MM.1S (cell line): ENCODE results near the gene BEX1.

Source experiments
- DNase-seq: peaks from one replicate; pipeline ENCODE4 v3.0.0-alpha.2; 2015
- H2AFZ ChIP-seq: fragments of 300-600 bp; sonication (generic); 2 replicates; pipeline ENCODE4 v1.6.0; 2016; ENCODE audit warnings: antibody characterized with exemption, low read length
- H3F3A ChIP-seq: fragments of 300-600 bp; sonication (generic); 2 replicates; pipeline ENCODE4 v1.6.1; 2016; ENCODE audit warnings: mild to moderate bottlenecking, antibody characterized with exemption, low read length, moderate library complexity, mixed read lengths; ENCODE audit not compliant: insufficient read depth
- H3K27ac ChIP-seq: fragments of 300-600 bp; sonication (generic); 2 replicates; pipeline ENCODE4 v1.5.1; 2016; ENCODE audit warnings: mild to moderate bottlenecking, low read length
- H3K27me3 ChIP-seq: fragments of 300-600 bp; sonication (generic); replicated peaks from 2 replicates; pipeline ENCODE4 v1.6.0; 2016; ENCODE audit warnings: low read length; ENCODE audit not compliant: insufficient read depth
- H3K36me3 ChIP-seq: fragments of 300-600 bp; sonication (generic); replicated peaks from 2 replicates; pipeline ENCODE4 v1.6.1; 2016; ENCODE audit warnings: mild to moderate bottlenecking, low read length, mixed read lengths; ENCODE audit not compliant: insufficient read depth
- H3K4me1 ChIP-seq: fragments of 300-600 bp; sonication (generic); 2 replicates; pipeline ENCODE4 v1.6.1; 2016; ENCODE audit warnings: low read length, mixed read lengths
- H3K4me2 ChIP-seq: fragments of 300-600 bp; sonication (generic); 2 replicates; pipeline ENCODE4 v1.6.0; 2016; ENCODE audit warnings: low read depth, low read length
- H3K4me3 ChIP-seq: fragments of 300-600 bp; sonication (generic); 2 replicates; pipeline ENCODE4 v1.5.1; 2016; ENCODE audit warnings: low read length, mixed read lengths
- H3K79me2 ChIP-seq: fragments of 300-600 bp; sonication (generic); 2 replicates; pipeline ENCODE4 v1.6.1; 2016; ENCODE audit warnings: mixed run types, low read length, mixed read lengths
- H3K9ac ChIP-seq: fragments of 300-600 bp; sonication (generic); 2 replicates; pipeline ENCODE4 v1.6.1; 2016; ENCODE audit warnings: low read length, mixed read lengths
- H3K9me2 ChIP-seq: fragments of 300-600 bp; sonication (generic); replicated peaks from 2 replicates; pipeline ENCODE4 v1.6.1; 2016; ENCODE audit warnings: mild to moderate bottlenecking, low read length, mixed read lengths; ENCODE audit not compliant: insufficient read depth
- H3K9me3 ChIP-seq: fragments of 300-600 bp; sonication (generic); replicated peaks from 2 replicates; pipeline ENCODE4 v1.6.1; 2016; ENCODE audit warnings: mild to moderate bottlenecking, low read length, mixed read lengths; ENCODE audit not compliant: insufficient read depth
- H4K20me1 ChIP-seq: fragments of 300-600 bp; sonication (generic); 2 replicates; pipeline ENCODE4 v1.6.1; 2016; ENCODE audit warnings: mild to moderate bottlenecking, low read length, moderate library complexity, mixed read lengths; ENCODE audit not compliant: insufficient read depth
- CTCF ChIP-seq: fragments of 300-600 bp; sonication (generic); IDR thresholded peaks from 2 replicates; pipeline ENCODE4 v1.5.1; 2016; ENCODE audit warnings: antibody characterized with exemption, low read length, mixed read lengths
- EZH2 ChIP-seq: fragments of 300-600 bp; sonication (generic); optimal IDR thresholded peaks from 2 replicates; pipeline ENCODE3; 2017; ENCODE audit warnings: low read depth, mild to moderate bottlenecking, antibody characterized with exemption, low read length, mixed read lengths
- EZH2phosphoT487 ChIP-seq: fragments of 300-600 bp; sonication (generic); IDR thresholded peaks from 2 replicates; pipeline ENCODE4 v1.6.1; 2018; ENCODE audit warnings: antibody characterized with exemption, low read length

BEX1 gene

GRCh38 chrX:103012945-103013344 lies 51.0 kb downstream of the BEX1 start:
- H3K36me3 ChIP-seq: no peaks in the 10 kb centered on the region
- TF ChIP-seq CTCF: no peak
- no peak for TF ChIP-seq EZH2phosphoT487
- no peak for TF ChIP-seq EZH2
- no peaks in the 10 kb centered on the region for H3K9me3 ChIP-seq
- no peaks in the 10 kb centered on the region for H4K20me1 ChIP-seq
- H3K27me3 ChIP-seq: no peaks in the 10 kb centered on the region
- no peak overlapping the region for H3K27ac ChIP-seq
- no peaks in the 10 kb centered on the region for H3F3A ChIP-seq
- no peak overlapping the region for H2AFZ ChIP-seq
- no peak overlapping the region for H3K9ac ChIP-seq
- no peak for DNase-seq
- H3K4me3 ChIP-seq: no peak overlapping the region
- H3K4me2 ChIP-seq: no peak overlapping the region
- no peaks in the 10 kb centered on the region for H3K4me1 ChIP-seq
- no peaks in the 10 kb centered on the region for H3K79me2 ChIP-seq
- H3K9me2 ChIP-seq: no peaks in the 10 kb centered on the region
